ENCODE results near the gene RELN. TPM values are rescaled to one million over a fixed set of nuclear protein-coding genes. Genes with fewer than 3 reads are reported as not detected.

Gene RELN
- total RNA-seq, 1 experiment from 2014 or later: 0.10 TPM

DNA sequence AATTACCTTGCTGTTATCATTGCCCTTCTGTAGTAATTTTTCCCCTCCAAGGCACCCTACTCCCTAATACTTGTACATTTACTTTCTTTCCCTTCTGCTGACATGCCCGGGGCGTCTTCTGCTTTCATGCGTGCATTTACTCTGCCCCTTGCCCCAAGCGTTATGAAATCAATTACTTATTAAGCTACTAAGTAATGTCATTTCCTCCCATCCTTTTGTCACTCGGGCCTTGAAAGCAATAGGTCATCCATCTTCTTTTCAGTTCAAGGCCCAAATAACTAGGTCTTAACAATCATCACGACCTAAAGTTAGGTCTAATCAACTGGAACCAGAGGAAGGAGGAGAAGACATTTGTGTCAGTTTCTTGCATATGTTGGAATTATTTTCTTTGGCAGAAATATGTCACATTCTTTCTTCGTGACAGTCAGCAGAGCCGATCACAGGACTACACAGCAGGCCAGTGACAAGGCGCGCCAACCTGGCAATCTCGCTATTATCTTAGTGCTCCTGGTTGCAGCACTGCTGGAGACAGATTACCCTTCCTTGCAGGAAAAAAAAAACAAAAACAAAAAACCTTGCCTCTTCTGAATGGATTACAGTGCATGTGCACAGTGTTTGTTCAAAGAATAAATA lies 179.2 kb downstream of the RELN start:
- no peaks in the 10 kb centered on the region for H3K36me3 ChIP-seq (ENCODE audit: control insufficient read depth, insufficient read depth, low read length)
- no peak overlapping the region for H3K27ac ChIP-seq (ENCODE audit: low read length)
- H3K27me3 ChIP-seq (ENCODE audit: control insufficient read depth, insufficient read depth, low read length): no peaks in the 10 kb centered on the region
- intact Hi-C loops (cut with micrococcal nuclease; ENCODE audit: unreplicated experiment) (no loop called here), in situ Hi-C loops (cut with HindIII; ENCODE audit: low pct_unique_long_range_greater_than_20kb, low sequenced_read_pairs) (no loop called here)
- no peaks in the 10 kb centered on the region for H3K4me1 ChIP-seq (ENCODE audit: control insufficient read depth, insufficient read depth, low read length)
- no peaks in the 10 kb centered on the region for H3K9me3 ChIP-seq (ENCODE audit: control insufficient read depth, insufficient read depth, low read depth, low read length)
- POLR2A ChIA-PET: no interaction called here
- BruUV-seq (replicated peaks): no TSS peak
- CTCF ChIA-PET: no interaction called here
- TF ChIP-seq SIN3A (IDR thresholded peaks at IDR 0.05; ENCODE audit: borderline replicate concordance, insufficient read depth, low read depth, low read length): no peak
- TF ChIP-seq TCF7L2 (IDR thresholded peaks at IDR 0.05; ENCODE audit: low read depth, low read length): no peak
- TF ChIP-seq, protein P1, sequence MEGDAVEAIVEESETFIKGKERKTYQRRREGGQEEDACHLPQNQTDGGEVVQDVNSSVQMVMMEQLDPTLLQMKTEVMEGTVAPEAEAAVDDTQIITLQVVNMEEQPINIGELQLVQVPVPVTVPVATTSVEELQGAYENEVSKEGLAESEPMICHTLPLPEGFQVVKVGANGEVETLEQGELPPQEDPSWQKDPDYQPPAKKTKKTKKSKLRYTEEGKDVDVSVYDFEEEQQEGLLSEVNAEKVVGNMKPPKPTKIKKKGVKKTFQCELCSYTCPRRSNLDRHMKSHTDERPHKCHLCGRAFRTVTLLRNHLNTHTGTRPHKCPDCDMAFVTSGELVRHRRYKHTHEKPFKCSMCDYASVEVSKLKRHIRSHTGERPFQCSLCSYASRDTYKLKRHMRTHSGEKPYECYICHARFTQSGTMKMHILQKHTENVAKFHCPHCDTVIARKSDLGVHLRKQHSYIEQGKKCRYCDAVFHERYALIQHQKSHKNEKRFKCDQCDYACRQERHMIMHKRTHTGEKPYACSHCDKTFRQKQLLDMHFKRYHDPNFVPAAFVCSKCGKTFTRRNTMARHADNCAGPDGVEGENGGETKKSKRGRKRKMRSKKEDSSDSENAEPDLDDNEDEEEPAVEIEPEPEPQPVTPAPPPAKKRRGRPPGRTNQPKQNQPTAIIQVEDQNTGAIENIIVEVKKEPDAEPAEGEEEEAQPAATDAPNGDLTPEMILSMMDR (IDR thresholded peaks at IDR 0.05): no peak
- TF ChIP-seq, protein P2, sequence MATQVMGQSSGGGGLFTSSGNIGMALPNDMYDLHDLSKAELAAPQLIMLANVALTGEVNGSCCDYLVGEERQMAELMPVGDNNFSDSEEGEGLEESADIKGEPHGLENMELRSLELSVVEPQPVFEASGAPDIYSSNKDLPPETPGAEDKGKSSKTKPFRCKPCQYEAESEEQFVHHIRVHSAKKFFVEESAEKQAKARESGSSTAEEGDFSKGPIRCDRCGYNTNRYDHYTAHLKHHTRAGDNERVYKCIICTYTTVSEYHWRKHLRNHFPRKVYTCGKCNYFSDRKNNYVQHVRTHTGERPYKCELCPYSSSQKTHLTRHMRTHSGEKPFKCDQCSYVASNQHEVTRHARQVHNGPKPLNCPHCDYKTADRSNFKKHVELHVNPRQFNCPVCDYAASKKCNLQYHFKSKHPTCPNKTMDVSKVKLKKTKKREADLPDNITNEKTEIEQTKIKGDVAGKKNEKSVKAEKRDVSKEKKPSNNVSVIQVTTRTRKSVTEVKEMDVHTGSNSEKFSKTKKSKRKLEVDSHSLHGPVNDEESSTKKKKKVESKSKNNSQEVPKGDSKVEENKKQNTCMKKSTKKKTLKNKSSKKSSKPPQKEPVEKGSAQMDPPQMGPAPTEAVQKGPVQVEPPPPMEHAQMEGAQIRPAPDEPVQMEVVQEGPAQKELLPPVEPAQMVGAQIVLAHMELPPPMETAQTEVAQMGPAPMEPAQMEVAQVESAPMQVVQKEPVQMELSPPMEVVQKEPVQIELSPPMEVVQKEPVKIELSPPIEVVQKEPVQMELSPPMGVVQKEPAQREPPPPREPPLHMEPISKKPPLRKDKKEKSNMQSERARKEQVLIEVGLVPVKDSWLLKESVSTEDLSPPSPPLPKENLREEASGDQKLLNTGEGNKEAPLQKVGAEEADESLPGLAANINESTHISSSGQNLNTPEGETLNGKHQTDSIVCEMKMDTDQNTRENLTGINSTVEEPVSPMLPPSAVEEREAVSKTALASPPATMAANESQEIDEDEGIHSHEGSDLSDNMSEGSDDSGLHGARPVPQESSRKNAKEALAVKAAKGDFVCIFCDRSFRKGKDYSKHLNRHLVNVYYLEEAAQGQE (IDR thresholded peaks at IDR 0.05; ENCODE audit: insufficient read depth in 1 of 2, low read depth in 2 of 2, low read length in 1 of 2): no peak
- TF ChIP-seq POLR2AphosphoS5 (IDR thresholded peaks at IDR 0.05; ENCODE audit: low read depth, low read length): no peak
- H3K4me3 ChIP-seq (ENCODE audit: low read depth in 2 of 2, low read length in 2 of 2): no peak overlapping the region
- no peak for ATAC-seq
- DNase-seq (ENCODE audit: low read depth, low spot score): no peak

DNA sequence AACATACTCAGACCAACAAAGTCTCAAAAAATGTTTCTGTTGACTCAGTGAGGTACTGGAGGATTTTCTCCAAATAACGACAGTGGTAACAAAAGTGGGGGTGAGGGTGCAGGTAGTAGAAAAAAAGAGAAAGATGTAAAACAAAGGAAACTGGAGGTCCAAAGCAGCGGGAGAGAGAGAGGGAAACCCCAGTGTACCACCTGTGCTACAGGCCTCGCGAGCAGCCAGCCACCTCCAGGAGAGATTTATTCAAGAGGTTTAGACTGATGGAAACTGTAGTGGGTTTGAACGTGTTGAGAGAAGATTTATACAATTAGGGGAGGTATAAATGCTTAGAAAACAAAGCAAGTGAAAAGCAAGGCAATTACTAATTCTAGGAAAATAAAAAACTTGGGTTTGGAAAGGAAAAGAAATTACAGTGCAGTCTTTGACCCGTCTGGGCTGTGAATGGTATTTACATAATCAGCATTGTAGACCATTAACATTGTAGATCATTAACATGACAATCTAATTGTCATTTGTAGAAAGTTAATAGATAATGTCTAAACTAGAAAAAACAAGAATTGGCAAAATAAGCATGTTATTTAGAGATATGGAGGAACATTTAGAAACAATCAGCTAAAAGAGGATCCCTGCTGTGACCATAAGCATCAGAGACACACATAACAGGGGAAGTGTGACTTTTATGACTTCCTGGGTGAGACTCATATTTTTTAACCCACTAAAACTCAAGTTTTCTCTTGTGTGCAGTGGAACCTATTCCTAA lies 180.0 kb downstream of the RELN start:
- Histone ChIP-seq H3K9me3 (ENCODE audit: control insufficient read depth, insufficient read depth, low read depth, low read length) (no peaks in the 10 kb centered on the region), H3K27ac (ENCODE audit: low read length) (no peak overlapping the region), H3K27me3 (ENCODE audit: control insufficient read depth, insufficient read depth, low read length) (no peaks in the 10 kb centered on the region), H3K4me1 (ENCODE audit: control insufficient read depth, insufficient read depth, low read length) (no peaks in the 10 kb centered on the region), H3K4me3 (ENCODE audit: low read depth in 2 of 2, low read length in 2 of 2) (no peak overlapping the region), H3K36me3 (ENCODE audit: control insufficient read depth, insufficient read depth, low read length) (no peaks in the 10 kb centered on the region)
- POLR2A ChIA-PET: no interaction called here
- TF ChIP-seq, protein P1 (IDR thresholded peaks at IDR 0.05): no peak
- DNase-seq (ENCODE audit: low read depth, low spot score) (no peak), ATAC-seq (no peak)
- in situ Hi-C loops (cut with HindIII; ENCODE audit: low pct_unique_long_range_greater_than_20kb, low sequenced_read_pairs): no loop called here
- BruUV-seq (replicated peaks): no TSS peak
- CTCF ChIA-PET: no interaction called here
- intact Hi-C loops (cut with micrococcal nuclease; ENCODE audit: unreplicated experiment): no loop called here

Measured in Panc1 (cell line).